ENCODE results near the gene COA7.

- TF ChIP-seq SIN3A (IDR thresholded peaks at IDR 0.05; ENCODE audit: borderline replicate concordance, low read depth, low read length) = peak; percentile 66; the same call in 1 of the 2 replicates
- TF ChIP-seq CTCF (IDR thresholded peaks at IDR 0.05) = no peak
- TF ChIP-seq EP300 (IDR thresholded peaks at IDR 0.05; ENCODE audit: borderline replicate concordance in 1 of 2, low read depth in 1 of 2, low read length in 1 of 2) = no peak
- TF ChIP-seq SMC3 (IDR thresholded peaks at IDR 0.05; ENCODE audit: low read depth, low read length) = no peak
- peak; percentile 94 for TF ChIP-seq MXI1 (IDR thresholded peaks at IDR 0.05; ENCODE audit: low read depth, low read length)
- TF ChIP-seq RCOR1 (IDR thresholded peaks at IDR 0.05; ENCODE audit: low read length) = no peak
- peak; percentile 87 for TF ChIP-seq POLR2AphosphoS5 (IDR thresholded peaks at IDR 0.05; ENCODE audit: low read depth, low read length)
Measured at GRCh38 chr1:52697795-52698674, at the start of gene COA7.
